Brain microvascular endothelial cell (primary cell): ENCODE measurements around the gene DNAH17.

ENCODE experiments used
- DNase-seq: peaks from one replicate; pipeline ENCODE4 v3.0.0-alpha.2; 2020
- H3K27ac ChIP-seq: fragments of 250-450 bp; sonication (Bioruptor Pico); 2 replicates; pipeline ENCODE4 v1.5.1; 2020; ENCODE audit warnings: mild to moderate bottlenecking, moderate library complexity
- H3K27me3 ChIP-seq: fragments of 250-450 bp; sonication (Bioruptor Pico); replicated peaks from 2 replicates; pipeline ENCODE4 v1.5.1; 2020; ENCODE audit warnings: mild to moderate bottlenecking
- H3K36me3 ChIP-seq: fragments of 250-450 bp; sonication (Bioruptor Pico); replicated peaks from 2 replicates; pipeline ENCODE4 v1.5.1; 2020; ENCODE audit warnings: mild to moderate bottlenecking
- H3K4me3 ChIP-seq: 2 replicates; pipeline ENCODE4 v1.5.1; 2011; ENCODE audit warnings: low read depth, mild to moderate bottlenecking, control low read depth, low read length, moderate library complexity
- in situ Hi-C: cut with HindIII; loops from 2 replicates; pipeline ENCODE4 v1.10.0; 2017; ENCODE audit warnings: low sequenced_read_pairs, low pct_ligation_motif_present
- TF ChIP-seq, protein P1 (sequence below): IDR thresholded peaks from 2 replicates; pipeline ENCODE4 v1.5.1; 2011; ENCODE audit warnings: low read depth, mild to moderate bottlenecking, moderate library complexity, low read length, control low read depth, inconsistent platforms; ENCODE audit errors: missing control alignments

DNAH17 gene

DNA sequence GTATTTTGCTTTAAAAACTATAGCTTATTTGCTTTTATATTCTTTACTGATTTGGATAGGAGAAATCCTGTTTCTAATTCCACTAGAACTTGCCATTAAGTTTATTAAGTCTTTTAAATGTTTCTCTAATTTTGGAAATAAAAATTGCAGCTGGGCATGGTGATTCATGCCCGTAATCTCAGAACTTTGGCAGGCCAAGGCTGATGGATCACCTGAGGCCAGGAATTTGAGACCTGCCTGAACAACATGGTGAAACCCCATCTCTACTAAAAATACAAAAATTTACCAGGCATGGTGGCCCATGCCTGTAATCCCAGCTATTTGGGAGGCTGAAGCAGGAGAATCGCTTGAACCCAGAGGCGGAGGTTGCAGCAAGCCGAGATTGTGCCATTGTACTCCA is 30.7 kb downstream of the DNAH17 start:
- Histone ChIP-seq H3K4me3 (no peak overlapping the region), H3K27ac (no peak overlapping the region), H3K36me3 (no peaks in the 10 kb centered on the region), H3K27me3 (no peaks in the 10 kb centered on the region)
- in situ Hi-C loops, result no loop called here
- DNase-seq, result no peak
- TF ChIP-seq, protein P1, sequence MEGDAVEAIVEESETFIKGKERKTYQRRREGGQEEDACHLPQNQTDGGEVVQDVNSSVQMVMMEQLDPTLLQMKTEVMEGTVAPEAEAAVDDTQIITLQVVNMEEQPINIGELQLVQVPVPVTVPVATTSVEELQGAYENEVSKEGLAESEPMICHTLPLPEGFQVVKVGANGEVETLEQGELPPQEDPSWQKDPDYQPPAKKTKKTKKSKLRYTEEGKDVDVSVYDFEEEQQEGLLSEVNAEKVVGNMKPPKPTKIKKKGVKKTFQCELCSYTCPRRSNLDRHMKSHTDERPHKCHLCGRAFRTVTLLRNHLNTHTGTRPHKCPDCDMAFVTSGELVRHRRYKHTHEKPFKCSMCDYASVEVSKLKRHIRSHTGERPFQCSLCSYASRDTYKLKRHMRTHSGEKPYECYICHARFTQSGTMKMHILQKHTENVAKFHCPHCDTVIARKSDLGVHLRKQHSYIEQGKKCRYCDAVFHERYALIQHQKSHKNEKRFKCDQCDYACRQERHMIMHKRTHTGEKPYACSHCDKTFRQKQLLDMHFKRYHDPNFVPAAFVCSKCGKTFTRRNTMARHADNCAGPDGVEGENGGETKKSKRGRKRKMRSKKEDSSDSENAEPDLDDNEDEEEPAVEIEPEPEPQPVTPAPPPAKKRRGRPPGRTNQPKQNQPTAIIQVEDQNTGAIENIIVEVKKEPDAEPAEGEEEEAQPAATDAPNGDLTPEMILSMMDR, result no peak

DNA sequence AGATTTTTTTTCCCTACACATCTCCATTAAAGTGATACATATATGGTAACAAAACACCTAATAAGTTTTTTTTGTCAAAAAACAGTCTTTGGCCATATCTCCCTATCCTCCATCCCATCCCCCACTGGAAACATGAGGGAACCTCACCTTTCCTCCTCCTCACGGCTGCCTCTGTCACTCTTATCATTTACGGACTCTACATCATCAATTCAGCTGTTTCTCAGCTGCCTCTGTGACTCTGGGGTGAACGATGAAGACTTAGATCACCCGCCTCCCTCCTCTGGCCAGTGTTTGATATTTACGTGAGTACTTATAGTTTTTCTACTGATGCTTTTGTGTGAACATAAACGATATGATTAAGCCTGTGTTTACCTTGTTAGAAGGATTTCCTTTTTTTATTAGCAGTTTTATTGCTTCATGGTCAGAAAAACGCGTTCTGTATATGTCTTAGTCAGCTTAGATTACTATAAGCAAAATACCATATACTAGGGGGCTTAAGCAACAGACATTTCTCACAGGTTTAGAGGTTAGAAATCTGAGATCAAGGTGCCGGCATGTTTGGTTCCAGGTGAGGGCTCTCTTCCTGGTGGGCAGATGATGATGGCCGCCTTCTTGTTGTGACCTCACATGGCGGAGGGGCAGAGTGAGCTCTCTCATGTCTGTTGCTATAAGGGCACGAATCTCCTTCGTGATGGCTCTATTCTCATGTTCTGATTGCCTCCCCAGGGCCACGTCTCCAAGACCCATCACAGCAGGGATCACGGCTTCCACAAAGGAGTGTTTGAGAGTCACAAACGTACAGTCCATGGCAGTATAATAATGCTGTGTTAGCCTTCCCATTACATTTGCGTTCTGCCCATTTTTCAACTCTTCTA is 32.1 kb downstream of the DNAH17 start:
- no peak overlapping the region for H3K27ac ChIP-seq
- in situ Hi-C loops, result no loop called here

GRCh38 chr17:78541488-78542206 is 35.5 kb downstream of the DNAH17 start:
- H3K27ac ChIP-seq, result no peak overlapping the region
- no peaks in the 10 kb centered on the region for H3K36me3 ChIP-seq
- TF ChIP-seq, protein P1, result no peak
- in situ Hi-C loops, result no loop called here
- H3K4me3 ChIP-seq, result no peak overlapping the region
- no peaks in the 10 kb centered on the region for H3K27me3 ChIP-seq
- DNase-seq, result peak; percentile 37

More for the DNA sequence above, 32.1 kb downstream of the DNAH17 start:
- TF ChIP-seq, protein P1, result no peak
- Histone ChIP-seq H3K4me3 (no peak overlapping the region), H3K36me3 (no peaks in the 10 kb centered on the region), H3K27me3 (no peaks in the 10 kb centered on the region)
- DNase-seq, result no peak

GRCh38 chr17:78539781-78540180 is 37.4 kb downstream of the DNAH17 start:
- in situ Hi-C loops, result no loop called here
- Histone ChIP-seq H3K36me3 (no peaks in the 10 kb centered on the region), H3K27me3 (no peaks in the 10 kb centered on the region), H3K4me3 (no peak overlapping the region), H3K27ac (no peak overlapping the region)
- TF ChIP-seq, protein P1, result no peak
- DNase-seq, result no peak

GRCh38 chr17:78538033-78538776 is 39.0 kb downstream of the DNAH17 start:
- no peak overlapping the region for H3K4me3 ChIP-seq
- H3K27me3 ChIP-seq, result no peaks in the 10 kb centered on the region
- in situ Hi-C loops, result no loop called here
- H3K27ac ChIP-seq, result no peak overlapping the region
- no peaks in the 10 kb centered on the region for H3K36me3 ChIP-seq
- TF ChIP-seq, protein P1, result no peak
- DNase-seq, result no peak
